Body of pancreas (tissue), 4 donors: ENCODE results near the gene TAMALIN.

Experiments
- CTCF ChIP-seq, 7 experiments: fragments of 450-650 bp in 4 of 7; fragments of 200-600 bp in 3 of 7; sonication (generic) in 3 of 7; IDR thresholded peaks; one replicate each; pipeline ENCODE4 v1.5.1; 2016 to 2019; ENCODE audit warnings: antibody characterized with exemption in 7 of 7
- POLR2A ChIP-seq, 3 donors: fragments of 450-650 bp; IDR thresholded peaks; one replicate each; pipeline ENCODE4 v1.6.1; 2016; ENCODE audit warnings: antibody characterized with exemption in 3 of 3, mild to moderate bottlenecking in 2 of 3

GRCh38 chr12:51997136-51997535, 9.6 kb upstream of the TAMALIN start:
- TF ChIP-seq CTCF (IDR thresholded peaks at IDR 0.05), result no peak
- no peak for TF ChIP-seq POLR2A (IDR thresholded peaks at IDR 0.05)
